GM12873 (cell line): ENCODE results near the gene SEMA3E.

Source experiments
- CTCF ChIP-seq: IDR thresholded peaks from 2 replicates; pipeline ENCODE4 v1.5.1; 2012; ENCODE audit warnings: low read depth, mild to moderate bottlenecking, moderate library complexity, low read length, control low read depth; ENCODE audit not compliant: insufficient read depth; ENCODE audit errors: missing control alignments

SEMA3E gene

DNA sequence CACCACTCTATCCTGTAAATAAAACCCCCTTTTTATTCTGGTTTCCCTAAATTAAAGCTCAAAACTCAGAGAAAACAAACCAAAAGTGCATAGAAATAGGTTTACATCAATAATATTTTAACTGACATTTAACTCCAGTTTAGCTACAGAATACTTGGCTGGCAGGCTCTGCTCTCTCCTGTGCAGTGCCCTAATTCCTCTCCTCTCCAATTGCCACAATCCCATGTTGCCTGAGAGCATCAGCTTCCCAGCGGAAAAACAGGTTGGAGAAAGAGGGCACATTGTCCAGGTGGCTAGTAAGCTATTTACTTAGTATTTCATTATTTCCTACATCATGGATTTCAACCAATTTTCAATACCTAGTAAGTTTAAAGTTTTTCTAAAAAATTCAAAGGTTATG, 8.7 kb downstream of the SEMA3E start:
- TF ChIP-seq CTCF: no peak

DNA sequence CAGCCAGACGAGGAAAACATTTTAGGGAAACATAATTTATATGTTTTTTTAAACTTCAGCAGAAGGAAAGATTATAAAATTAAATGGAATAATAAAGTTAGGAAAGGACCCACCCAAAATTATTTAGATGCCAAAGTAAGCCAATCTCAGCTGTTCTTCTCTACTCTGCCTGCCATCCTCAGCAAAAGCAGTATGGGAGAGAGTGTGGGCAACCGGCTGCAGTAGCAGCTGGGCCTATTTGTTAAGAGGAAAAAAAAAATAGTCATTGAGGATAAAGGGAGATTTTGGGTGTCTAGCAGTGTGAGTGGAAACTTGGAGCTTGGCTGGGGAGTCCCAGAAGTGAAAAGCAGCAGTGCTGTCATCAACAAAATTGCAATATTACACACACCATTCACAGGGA, 15.4 kb downstream of the SEMA3E start:
- TF ChIP-seq CTCF: no peak

GRCh38 chr7:83629117-83629880, 19.6 kb downstream of the SEMA3E start:
- no peak for TF ChIP-seq CTCF

DNA sequence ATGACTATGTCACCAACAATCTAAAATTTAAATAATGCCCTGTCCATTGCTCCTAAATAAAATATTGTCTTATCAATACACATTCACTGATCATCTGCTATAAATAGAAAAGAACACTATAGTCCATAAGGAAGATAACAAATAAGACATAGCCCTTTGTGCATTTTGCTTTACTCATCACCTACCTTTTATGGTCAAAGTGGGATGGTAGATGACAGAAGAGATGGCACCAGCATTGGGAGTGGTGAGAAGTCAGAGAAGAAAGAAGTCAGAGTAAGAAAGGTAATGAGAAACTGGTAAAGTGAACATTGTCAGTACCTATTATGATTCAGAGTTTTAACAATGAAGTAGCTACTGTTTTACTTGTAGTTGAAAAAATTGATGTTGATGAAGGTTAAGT, 31.1 kb downstream of the SEMA3E start:
- TF ChIP-seq CTCF: no peak

DNA sequence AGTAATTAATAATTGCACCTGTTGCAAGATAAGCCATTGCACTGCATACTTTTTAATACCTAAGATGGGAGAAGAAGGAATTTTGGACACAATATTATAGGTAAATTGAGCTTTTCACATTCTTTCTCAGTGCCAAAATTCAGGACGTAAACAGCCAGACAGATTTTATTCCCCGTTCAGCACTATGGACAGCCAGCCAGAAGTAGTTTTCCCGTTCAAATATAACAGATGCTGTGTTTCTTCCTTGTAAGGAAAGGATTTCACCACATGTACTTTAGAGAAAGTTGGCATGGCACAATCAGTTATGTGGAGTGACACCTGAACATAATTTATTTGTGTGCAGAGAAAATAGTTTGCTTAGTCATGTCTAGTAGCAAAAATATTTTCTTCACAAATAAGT, 34.8 kb downstream of the SEMA3E start:
- TF ChIP-seq CTCF: no peak

DNA sequence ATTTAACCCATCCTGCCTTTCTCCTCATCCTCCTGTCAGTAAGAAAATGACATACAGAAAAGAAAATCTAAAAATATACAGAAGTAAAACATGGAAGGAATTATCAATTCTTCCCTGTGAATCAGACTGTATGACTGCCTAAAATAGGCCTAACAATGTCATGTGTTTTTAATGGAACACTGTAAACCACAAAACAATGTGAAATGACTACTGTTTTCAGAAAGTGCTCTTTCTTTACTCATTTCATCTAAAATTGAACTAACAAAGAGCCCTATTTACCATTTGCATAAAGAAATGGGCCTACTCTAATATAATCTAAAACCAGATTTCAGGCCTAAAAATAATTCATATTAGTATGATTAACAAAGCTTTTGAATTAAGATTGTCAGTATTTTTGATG, 35.7 kb downstream of the SEMA3E start:
- no peak for TF ChIP-seq CTCF

GRCh38 chr7:83611776-83612175, 37.2 kb downstream of the SEMA3E start:
- no peak for TF ChIP-seq CTCF
